Stimulated activated naive CD8-positive, alpha-beta T cell treated with anti-CD3 and anti-CD28 coated beads, Interleukin-15, amount 100 ng/mL, for 72 hours (primary cell): ENCODE results near the gene MATK.
A peak's percentile ranks its signal among the peaks of the same experiment; 100 is the strongest.

Source experiments
- ATAC-seq: fragments of 150-1000 bp; cut with Tn5 transposase; 2 replicates; pipeline ENCODE4 v1.10.0; 2021; ENCODE audit warnings: mild to moderate bottlenecking, moderate library complexity
- DNase-seq, 2 donors: peaks; one replicate each; pipeline ENCODE4 v3.0.0; 2021 to 2022
- H3K27ac Mint-ChIP-seq, 2 donors: one replicate each; pipeline ENCODE4 v1.8.0; 2022; ENCODE audit warnings: mild to moderate bottlenecking in 2 of 2, mixed read lengths in 2 of 2, moderate library complexity in 2 of 2
- H3K27me3 Mint-ChIP-seq: one replicate; pipeline ENCODE4 v1.8.0; 2022; ENCODE audit warnings: mixed read lengths
- H3K4me1 Mint-ChIP-seq: one replicate; pipeline ENCODE4 v1.8.0; 2022; ENCODE audit warnings: mild to moderate bottlenecking, mixed read lengths
- H3K4me3 Mint-ChIP-seq, 2 donors: one replicate each; pipeline ENCODE4 v1.8.0; 2022; ENCODE audit warnings: mild to moderate bottlenecking in 2 of 2, mixed read lengths in 2 of 2, moderate library complexity in 1 of 2
- H3K9me3 Mint-ChIP-seq, 2 donors: one replicate each; pipeline ENCODE4 v1.8.0; 2022; ENCODE audit warnings: mixed read lengths in 2 of 2

The MATK gene, protein sequence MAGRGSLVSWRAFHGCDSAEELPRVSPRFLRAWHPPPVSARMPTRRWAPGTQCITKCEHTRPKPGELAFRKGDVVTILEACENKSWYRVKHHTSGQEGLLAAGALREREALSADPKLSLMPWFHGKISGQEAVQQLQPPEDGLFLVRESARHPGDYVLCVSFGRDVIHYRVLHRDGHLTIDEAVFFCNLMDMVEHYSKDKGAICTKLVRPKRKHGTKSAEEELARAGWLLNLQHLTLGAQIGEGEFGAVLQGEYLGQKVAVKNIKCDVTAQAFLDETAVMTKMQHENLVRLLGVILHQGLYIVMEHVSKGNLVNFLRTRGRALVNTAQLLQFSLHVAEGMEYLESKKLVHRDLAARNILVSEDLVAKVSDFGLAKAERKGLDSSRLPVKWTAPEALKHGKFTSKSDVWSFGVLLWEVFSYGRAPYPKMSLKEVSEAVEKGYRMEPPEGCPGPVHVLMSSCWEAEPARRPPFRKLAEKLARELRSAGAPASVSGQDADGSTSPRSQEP

DNA sequence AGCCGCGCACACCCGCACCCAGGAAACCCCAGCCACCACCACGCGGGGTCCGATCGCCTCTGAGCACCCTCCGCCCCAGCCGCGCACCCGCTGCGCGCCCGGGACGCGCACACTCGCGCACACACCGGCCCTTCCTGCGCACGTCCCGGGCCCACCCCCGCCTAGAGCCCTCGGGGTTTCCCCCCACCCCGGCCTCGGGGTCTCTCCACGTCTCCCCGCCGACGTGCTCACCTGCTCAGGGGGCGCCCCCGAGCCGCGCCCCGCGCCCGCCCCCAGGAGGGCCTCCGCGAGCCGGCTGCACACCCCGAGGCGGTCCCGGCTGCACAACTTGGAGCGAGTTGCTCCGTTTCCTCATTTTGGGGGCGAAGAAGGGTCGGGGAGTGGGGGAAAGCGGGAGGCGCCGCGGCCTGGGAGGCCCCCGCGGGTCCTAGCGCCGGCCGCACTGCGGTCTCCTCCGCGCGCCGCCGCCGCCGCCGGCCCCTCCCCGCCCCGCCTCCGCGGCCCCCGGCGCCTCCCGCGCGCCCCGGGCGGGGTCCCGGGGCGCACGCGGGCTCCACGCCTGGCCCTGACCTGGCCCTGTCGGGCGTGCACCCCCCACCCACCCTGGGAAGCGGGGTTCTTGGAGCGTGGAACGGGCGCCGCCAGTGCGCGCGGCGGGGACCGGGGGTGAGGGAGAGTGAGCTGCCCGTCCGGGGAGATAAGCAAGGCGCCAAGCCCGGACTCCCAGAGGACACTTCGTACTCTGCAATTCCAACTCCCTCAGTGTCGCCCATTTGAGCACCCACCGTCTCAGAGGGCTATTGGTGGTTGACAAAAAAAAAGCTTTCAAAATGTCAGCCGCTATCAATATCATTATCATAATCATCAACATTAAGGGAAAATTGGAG is at the start of gene MATK:
MATK (minus strand) TSS at position 444 of the 887 bp plus-strand sequence. CDS start 1,246 bp downstream, outside the sequence.
- Mint-ChIP-seq H3K4me1 (peaks cover 24% of the 10 kb centered on the region), H3K27ac (peak within 1 kb of the TSS in 1 of 2 donors; percentile 24), H3K27me3 (no peaks in the 10 kb centered on the region), H3K9me3 (peaks cover 12 to 16% of the 10 kb centered on the region in 2 donors), H3K4me3 (peak within 1 kb of the TSS; percentile 72 to 85)
- DNase-seq = peak; percentile 39 to 43
- ATAC-seq = peak; percentile 69

DNA sequence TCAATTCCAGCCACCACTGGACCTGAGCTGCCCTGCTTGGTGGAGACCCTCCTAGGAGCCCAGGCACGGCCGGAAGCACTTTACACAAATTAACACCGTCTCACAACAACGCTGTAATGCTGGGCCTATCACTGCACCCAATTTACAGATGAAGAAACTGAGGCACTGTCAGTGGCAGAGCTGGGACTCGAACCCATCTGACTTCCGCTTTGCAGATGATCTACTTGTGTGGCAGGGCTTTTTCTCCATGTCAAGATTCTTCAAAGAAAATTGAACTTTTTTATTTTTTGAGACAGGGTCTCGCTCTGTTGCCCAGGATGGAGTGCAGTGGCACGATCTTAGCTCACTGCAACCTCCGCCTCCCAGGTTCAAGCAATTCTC is 48.9 kb upstream of the MATK start:
- H3K4me1 Mint-ChIP-seq = no peaks in the 10 kb centered on the region
- no peak overlapping the region for H3K27ac Mint-ChIP-seq
- no peaks in the 10 kb centered on the region for H3K9me3 Mint-ChIP-seq
- no peaks in the 10 kb centered on the region for H3K27me3 Mint-ChIP-seq
- DNase-seq (no peak), ATAC-seq (no peak)
- no peak overlapping the region for H3K4me3 Mint-ChIP-seq

DNA sequence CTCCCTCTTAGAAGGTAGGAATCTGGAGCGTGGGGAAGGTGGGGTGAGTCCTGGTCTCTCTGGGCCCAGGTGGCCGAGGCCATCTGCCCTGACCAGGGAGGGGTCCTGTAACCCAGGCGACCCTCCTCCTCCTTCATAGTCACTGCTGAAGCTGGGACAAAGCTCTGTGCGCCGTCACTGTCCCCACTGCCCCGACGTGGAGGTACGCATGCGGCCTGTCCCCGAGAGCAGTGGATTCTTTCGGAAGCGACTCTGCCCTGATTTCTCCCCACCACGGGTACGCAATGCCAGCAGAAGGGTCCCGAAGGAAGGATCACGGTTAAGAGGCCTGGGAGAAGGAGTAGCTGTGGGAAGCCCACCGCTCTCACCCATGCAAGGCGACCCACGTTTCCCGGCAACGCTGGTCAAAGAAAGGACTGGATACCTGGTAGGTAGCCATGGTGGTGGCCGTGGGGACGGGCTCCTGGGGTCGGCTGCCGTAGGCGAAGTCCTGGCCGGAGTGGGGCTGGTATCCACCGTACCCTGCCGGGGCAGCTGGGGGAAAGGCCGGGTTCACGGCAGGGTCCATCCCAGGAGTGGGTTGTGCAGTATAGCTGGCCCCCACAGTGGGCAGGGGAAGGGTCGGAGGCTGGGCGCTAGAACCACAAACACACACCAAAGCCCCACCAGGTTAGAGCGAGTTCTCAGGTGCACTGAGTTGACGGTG is 48.3 kb upstream of the MATK start:
- DNase-seq = no peak
- no peak overlapping the region for H3K27ac Mint-ChIP-seq
- H3K9me3 Mint-ChIP-seq = no peaks in the 10 kb centered on the region
- no peaks in the 10 kb centered on the region for H3K4me1 Mint-ChIP-seq
- no peak for ATAC-seq
- no peak overlapping the region for H3K4me3 Mint-ChIP-seq
- no peaks in the 10 kb centered on the region for H3K27me3 Mint-ChIP-seq

DNA sequence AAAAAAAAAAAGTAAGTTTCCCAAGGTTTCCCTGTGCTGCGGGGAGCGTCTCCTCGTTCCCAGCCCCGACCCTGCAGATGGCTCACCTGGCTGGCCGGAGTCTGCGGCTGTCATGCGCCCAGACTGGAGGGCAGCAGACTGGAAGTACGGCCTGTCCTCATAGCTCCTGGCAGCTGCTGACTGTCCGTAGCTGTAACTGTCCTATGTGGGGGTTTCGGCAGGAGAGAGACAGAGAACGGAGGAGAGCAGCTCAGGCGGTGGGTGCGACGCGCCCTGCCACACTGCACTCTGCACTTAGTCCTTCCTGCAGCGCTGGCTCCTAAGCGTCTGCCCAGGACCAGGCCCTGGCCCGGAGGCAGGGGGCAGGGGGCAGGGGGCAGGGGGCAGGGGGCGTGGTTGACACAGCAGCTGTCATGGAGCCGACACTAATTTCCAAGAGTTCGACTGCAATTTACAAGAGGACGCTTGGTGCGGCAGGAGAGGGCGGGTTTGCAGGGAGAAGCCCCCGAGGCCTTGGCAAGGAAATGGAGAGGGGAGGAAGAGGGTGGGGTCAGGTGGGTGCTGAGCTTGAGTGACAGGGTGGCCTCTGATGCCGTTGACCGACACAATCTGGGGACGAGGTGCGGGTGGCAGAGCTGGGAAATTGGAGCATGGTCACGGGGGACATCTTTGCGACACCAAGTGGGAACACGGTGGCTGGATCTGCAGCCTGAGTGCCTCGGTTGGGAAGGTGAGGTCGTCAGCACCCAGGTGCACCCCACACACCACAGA is 47.6 kb upstream of the MATK start:
- ATAC-seq = no peak
- H3K27me3 Mint-ChIP-seq = no peaks in the 10 kb centered on the region
- no peak overlapping the region for H3K27ac Mint-ChIP-seq
- no peaks in the 10 kb centered on the region for H3K9me3 Mint-ChIP-seq
- no peaks in the 10 kb centered on the region for H3K4me1 Mint-ChIP-seq
- no peak for DNase-seq
- H3K4me3 Mint-ChIP-seq = no peak overlapping the region

DNA sequence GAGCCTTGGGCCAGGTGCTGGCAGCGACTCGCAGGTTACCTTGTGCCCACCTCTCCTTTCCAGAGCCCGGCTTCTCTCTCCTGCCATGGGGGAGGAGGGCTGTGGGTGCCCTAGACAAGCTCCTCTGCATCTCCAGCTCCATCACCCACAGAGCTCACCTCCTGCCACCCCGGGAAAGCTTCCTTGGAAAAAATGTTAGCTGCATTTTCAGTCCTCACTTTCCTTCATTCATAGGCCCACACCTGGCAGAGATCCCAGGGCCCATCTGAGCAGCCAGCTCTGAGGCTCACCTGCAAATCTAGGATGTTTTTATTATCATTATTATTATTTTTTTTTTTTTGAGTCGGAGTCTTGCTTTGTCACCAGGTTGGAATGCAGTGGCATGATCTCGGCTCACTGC is 45.8 kb upstream of the MATK start:
- no peaks in the 10 kb centered on the region for H3K4me1 Mint-ChIP-seq
- no peak overlapping the region for H3K4me3 Mint-ChIP-seq
- ATAC-seq (no peak), DNase-seq (no peak)
- H3K27me3 Mint-ChIP-seq = no peaks in the 10 kb centered on the region
- no peaks in the 10 kb centered on the region for H3K9me3 Mint-ChIP-seq
- no peak overlapping the region for H3K27ac Mint-ChIP-seq

DNA sequence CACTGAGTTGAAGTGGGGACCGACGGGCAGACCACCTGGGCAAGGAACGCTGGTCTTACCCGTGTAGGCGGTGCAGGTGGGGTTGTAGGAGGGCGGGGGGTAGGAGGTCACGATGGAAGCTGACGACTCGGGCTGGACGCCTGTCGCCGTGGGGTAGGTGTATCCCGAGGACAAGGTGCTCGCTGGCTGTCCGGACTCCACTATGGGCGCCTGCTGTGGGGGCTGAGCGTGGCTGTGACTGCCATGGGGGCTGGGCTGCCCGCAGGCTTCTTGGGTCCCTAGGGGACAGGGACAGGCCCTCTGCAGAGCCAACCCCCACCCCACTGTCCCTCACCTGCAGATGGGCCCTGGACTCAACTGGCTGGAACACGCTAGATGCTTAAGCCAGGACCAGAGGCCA is 45.4 kb upstream of the MATK start:
- no peaks in the 10 kb centered on the region for H3K27me3 Mint-ChIP-seq

DNA sequence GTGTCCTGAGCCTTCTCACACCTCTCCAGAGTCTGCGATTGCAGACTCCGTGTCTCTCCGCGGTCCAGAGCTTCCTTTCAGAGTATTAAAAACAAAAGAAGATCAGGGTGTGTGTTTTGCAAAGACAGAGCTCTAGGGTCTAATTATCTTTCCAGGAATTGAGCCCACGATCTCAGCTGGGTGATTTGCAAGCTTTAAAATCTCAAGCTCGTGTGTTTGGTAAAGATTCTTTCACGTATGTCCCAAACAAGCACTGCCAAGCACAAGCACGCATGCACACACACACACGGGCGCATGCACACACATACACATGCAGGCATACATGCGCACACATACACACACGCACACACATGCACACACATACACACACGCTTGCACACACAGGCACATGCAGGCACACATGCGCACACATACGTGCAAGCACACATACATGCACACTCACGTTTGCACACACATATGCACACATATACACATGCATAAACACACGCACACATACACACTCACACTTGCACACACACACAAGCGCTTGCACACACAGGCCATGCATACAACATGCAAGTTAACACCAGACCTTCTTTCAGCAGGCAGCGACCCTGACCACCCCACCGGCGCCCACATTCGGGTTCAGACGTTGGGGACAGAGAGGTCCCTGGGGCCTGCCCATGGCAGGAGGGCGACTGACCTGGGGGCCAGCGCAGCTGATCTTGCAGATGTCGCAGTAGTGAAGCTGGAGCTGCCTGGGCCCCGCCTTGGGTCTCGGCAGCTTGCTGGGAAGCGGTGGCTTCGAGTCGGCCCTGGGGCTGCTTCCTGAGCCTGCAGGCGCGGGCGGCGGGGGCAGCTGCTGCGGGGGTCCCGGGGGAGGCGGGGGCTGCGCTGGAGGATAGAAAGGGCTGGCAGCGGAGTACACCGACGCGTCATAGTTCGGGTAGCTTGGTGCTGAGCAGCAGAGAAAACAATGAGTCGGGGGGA is 44.7 kb upstream of the MATK start:
- DNase-seq (no peak), ATAC-seq (no peak)
- H3K4me3 Mint-ChIP-seq = no peak overlapping the region
- H3K27me3 Mint-ChIP-seq = peaks cover 2% of the 10 kb centered on the region
- H3K4me1 Mint-ChIP-seq = no peaks in the 10 kb centered on the region
- no peak overlapping the region for H3K27ac Mint-ChIP-seq
- H3K9me3 Mint-ChIP-seq = no peaks in the 10 kb centered on the region

More for the DNA sequence above, 45.4 kb upstream of the MATK start:
- DNase-seq (no peak), ATAC-seq (no peak)
- H3K27ac Mint-ChIP-seq = no peak overlapping the region
- H3K4me1 Mint-ChIP-seq = no peaks in the 10 kb centered on the region
- H3K9me3 Mint-ChIP-seq = no peaks in the 10 kb centered on the region
- H3K4me3 Mint-ChIP-seq = no peak overlapping the region

DNA sequence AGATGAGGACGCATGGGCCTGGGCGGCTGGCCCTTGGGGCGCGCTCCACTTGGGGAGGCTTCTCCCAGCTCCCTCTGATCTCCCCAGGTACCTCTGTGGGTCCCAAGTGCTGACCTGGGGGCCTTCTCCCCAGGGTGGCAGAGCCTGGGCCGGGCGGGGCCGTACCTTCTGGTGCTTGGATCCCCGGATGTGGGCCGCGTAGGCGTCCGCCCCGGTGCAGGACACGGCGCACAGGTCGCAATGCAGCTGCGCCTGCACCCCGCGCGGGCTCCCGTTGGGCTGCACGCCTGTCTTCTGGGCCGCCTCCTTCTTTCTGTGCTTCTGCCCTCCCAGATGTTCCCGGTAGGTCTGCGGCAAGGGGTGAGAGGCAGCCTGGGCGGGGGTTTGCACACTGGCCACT is 41.1 kb upstream of the MATK start:
- Mint-ChIP-seq H3K9me3 (no peaks in the 10 kb centered on the region), H3K27me3 (peaks cover 8% of the 10 kb centered on the region), H3K27ac (no peak overlapping the region), H3K4me3 (no peak overlapping the region), H3K4me1 (no peaks in the 10 kb centered on the region)
- ATAC-seq (no peak), DNase-seq (no peak)

DNA sequence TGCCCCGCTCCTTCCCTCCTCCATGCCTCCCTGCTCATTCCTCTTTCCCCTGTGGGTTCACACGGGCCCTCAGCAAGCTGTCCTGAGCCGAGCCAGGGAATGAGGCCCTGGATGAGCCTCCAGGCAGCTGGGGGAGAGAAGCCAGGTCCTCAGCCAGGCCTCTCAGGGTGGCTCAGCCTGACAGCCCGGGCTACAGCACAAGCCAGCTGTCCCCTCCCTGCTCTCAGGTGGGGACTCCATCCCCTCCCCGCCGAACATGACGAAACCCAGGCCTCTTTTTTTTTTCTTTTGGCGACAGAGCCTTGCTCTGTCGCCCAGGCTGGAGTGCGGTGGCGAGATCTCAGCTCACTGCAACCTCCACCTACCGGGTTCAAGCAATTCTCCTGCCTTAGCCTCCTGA is 40.0 kb upstream of the MATK start:
- DNase-seq (no peak), ATAC-seq (no peak)
- H3K27me3 Mint-ChIP-seq = peaks cover 8% of the 10 kb centered on the region
- H3K27ac Mint-ChIP-seq = no peak overlapping the region
- no peak overlapping the region for H3K4me3 Mint-ChIP-seq
- H3K9me3 Mint-ChIP-seq = no peaks in the 10 kb centered on the region
- peaks cover 11% of the 10 kb centered on the region for H3K4me1 Mint-ChIP-seq

DNA sequence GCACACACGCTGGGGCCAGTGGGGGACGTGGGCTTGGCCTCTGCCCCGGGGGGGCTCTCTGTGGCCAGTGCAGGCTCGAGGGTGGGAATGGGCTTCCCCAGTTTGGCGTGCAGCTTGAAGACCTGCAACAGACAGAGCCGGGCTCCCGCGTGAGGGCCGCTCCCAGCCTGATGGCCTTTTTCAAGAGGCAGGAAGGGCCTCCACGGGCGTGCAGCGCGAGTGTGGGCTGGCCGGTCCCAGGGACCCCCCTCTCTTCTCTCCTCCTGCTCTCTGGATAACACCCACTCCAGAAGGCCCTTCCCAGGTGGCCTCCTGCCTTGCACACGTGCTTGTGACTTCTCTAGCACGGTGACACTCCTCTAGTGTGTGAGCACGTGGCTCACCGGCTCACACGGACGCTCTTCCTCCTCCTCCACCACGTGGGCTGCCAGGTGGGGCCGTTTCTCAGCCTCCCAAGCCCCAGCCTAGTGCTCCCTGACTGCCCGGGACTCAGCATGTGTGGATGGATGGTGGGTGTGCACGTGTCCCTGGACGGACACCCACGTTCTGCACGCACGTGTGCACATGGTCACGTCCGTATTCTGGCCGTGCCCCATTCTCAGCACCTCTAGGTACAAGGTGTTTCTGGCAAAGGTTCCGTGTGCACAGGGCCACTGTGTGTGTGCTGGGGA is 39.2 kb upstream of the MATK start:
- ATAC-seq = no peak
- no peak overlapping the region for H3K4me3 Mint-ChIP-seq
- peaks cover 13% of the 10 kb centered on the region for H3K4me1 Mint-ChIP-seq
- no peak for DNase-seq
- H3K27ac Mint-ChIP-seq = no peak overlapping the region
- peaks cover 8% of the 10 kb centered on the region for H3K27me3 Mint-ChIP-seq
- H3K9me3 Mint-ChIP-seq = no peaks in the 10 kb centered on the region

DNA sequence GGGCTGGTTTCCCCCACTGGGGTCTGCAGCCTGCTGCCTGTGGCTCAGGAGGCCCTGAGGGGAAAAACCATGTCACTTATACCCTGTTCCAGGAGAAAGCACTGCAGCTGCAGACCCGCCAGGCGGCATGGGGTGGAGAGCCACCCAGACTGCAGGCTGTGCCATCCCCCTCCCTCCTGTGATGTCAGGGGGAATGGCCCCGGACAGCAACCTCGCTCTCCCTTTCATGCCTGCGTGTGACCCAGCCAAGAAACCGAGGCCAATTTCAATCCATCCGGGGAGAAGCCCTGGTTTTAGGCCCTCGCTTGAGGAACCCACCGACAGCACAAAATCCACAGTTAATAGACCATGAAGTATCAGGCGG is 37.2 kb upstream of the MATK start:
- DNase-seq (no peak), ATAC-seq (no peak)
- no peaks in the 10 kb centered on the region for H3K9me3 Mint-ChIP-seq
- peaks cover 28% of the 10 kb centered on the region for H3K4me1 Mint-ChIP-seq
- no peak overlapping the region for H3K4me3 Mint-ChIP-seq
- peaks cover 8% of the 10 kb centered on the region for H3K27me3 Mint-ChIP-seq
- no peak overlapping the region for H3K27ac Mint-ChIP-seq

DNA sequence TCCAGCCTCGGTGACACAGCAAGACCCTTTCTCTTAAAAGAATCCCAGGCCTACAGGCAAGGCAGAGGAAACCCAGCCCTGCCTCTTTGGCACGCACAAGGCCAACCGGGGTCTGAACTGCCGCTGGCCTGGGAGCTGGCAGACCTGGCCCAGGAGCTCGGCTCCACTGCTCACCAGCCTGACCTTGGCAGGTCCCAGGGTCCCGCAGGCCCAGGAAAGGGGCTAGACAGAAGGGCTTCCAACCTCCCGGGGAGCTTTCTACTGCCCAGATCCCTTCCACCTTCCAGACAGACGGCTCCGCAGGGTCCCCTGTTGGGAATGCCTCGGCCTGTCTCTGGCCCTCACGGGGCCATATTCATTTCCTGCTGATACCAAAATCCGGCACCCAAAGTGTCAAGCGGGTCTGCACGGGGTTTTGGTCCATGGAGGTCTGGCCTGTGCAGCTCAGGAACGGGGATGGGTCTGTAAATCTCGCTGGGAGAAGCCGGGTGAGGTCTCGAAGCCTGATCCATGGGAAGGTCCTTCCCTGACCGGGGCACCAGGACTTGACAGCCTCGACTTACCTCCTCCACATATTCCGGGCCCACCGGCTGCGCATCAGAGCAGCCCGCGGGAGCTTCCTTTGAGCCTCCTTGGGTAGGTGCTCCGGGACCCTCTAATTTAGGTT is 36.6 kb upstream of the MATK start:
- ATAC-seq (no peak), DNase-seq (no peak)
- peaks cover 8% of the 10 kb centered on the region for H3K27me3 Mint-ChIP-seq
- no peak overlapping the region for H3K27ac Mint-ChIP-seq
- H3K9me3 Mint-ChIP-seq = no peaks in the 10 kb centered on the region
- no peak overlapping the region for H3K4me3 Mint-ChIP-seq
- peaks cover 33% of the 10 kb centered on the region for H3K4me1 Mint-ChIP-seq

DNA sequence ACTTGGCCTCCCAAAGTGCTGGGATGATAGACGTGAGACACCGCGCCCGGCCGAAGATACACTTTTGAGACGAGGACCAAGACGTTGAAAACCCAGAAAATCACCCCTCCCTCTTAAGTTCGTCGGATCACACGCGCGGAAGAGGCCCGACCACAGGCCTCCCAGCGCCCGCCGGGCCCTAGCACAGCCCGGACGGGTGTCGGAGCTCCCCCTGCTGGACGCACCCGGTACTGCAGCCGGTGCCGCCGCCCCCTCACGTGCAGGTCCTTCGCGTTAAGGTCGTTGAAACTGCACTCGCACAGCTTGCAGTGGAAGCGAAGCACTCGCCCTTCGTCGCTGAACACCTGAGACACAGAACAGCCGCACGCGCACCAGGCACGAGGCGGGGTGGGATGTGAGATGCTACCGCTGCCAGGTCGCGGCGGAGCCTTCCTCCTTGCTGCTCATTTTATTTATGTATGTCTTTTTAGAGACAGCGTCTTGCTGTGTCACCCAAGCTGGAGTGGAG is 35.7 kb upstream of the MATK start:
- peak; percentile 89 for ATAC-seq
- H3K4me1 Mint-ChIP-seq = peaks cover 36% of the 10 kb centered on the region
- no peak overlapping the region for H3K27ac Mint-ChIP-seq
- peak; percentile 90 to 91 for DNase-seq
- H3K27me3 Mint-ChIP-seq = peaks cover 8% of the 10 kb centered on the region
- no peaks in the 10 kb centered on the region for H3K9me3 Mint-ChIP-seq
- peak overlapping the region; percentile 13 to 42 for H3K4me3 Mint-ChIP-seq
